DND-41 (cell line): ENCODE results near the gene WNT11.

Experiments
- ATAC-seq: fragments of 200-7000 bp; cut with Tn5 transposase; 3 replicates; pipeline ENCODE4 v1.9.1; 2021; ENCODE audit warnings: low read depth; ENCODE audit not compliant: insufficient read depth
- DNase-seq: peaks from one replicate; pipeline ENCODE4 v3.0.0-alpha.2; 2020
- H2AFZ ChIP-seq: 2 replicates; pipeline ENCODE4 v1.6.0; 2012; ENCODE audit warnings: low read depth, low read length
- H3K27ac ChIP-seq: 2 replicates; pipeline ENCODE4 v1.5.1; 2012; ENCODE audit warnings: low read length, inconsistent platforms
- H3K27me3 ChIP-seq: fragments of 200-600 bp; sonication (generic); 2 replicates; pipeline ENCODE4 v1.6.0; 2012; ENCODE audit warnings: low read length, mild to moderate bottlenecking, inconsistent platforms; ENCODE audit not compliant: insufficient read depth, poor library complexity
- H3K36me3 ChIP-seq: 2 replicates; pipeline ENCODE4 v1.5.1; 2012; ENCODE audit warnings: low read length, inconsistent platforms; ENCODE audit not compliant: insufficient read depth
- H3K4me1 ChIP-seq: 2 replicates; pipeline ENCODE4 v1.5.1; 2012; ENCODE audit warnings: mild to moderate bottlenecking, low read length; ENCODE audit not compliant: insufficient read depth
- H3K4me2 ChIP-seq: 2 replicates; pipeline ENCODE4 v1.6.0; 2012; ENCODE audit warnings: mild to moderate bottlenecking, moderate library complexity, low read length, inconsistent platforms; ENCODE audit not compliant: insufficient read depth
- H3K4me3 ChIP-seq, 2 experiments: fragments of 200-600 bp in 1 of 2; shearing (Covaris generic) in 1 of 2; 2 replicates each; pipeline ENCODE4 v1.5.1; 2012 to 2016; ENCODE audit warnings: inconsistent platforms in 2 of 2, low read length in 2 of 2, mild to moderate bottlenecking in 2 of 2, low read depth in 1 of 2, moderate library complexity in 1 of 2
- H3K79me2 ChIP-seq: 2 replicates; pipeline ENCODE4 v1.6.0; 2012; ENCODE audit warnings: low read length, inconsistent platforms; ENCODE audit not compliant: insufficient read depth
- H3K9ac ChIP-seq: 2 replicates; pipeline ENCODE4 v1.6.0; 2012; ENCODE audit warnings: low read depth, mild to moderate bottlenecking, inconsistent platforms, low read length, moderate library complexity
- H3K9me3 ChIP-seq: 2 replicates; pipeline ENCODE4 v1.5.1; 2012; ENCODE audit warnings: low read length, moderate library complexity, mild to moderate bottlenecking, inconsistent platforms; ENCODE audit not compliant: insufficient read depth, severe bottlenecking
- H4K20me1 ChIP-seq: 2 replicates; pipeline ENCODE4 v1.6.0; 2012; ENCODE audit warnings: low read length; ENCODE audit not compliant: insufficient read depth
- CTCF ChIP-seq: IDR thresholded peaks from 2 replicates; pipeline ENCODE4 v1.5.1; 2012; ENCODE audit warnings: borderline replicate concordance, low read length, moderate library complexity, mild to moderate bottlenecking; ENCODE audit not compliant: poor library complexity, severe bottlenecking; ENCODE audit errors: extremely low read depth
- EZH2 ChIP-seq: IDR thresholded peaks from 3 replicates; pipeline ENCODE4 v1.6.1; 2012; ENCODE audit warnings: borderline replicate concordance, low read depth, mild to moderate bottlenecking, moderate library complexity, low read length, inconsistent platforms; ENCODE audit not compliant: severe bottlenecking

Gene WNT11

GRCh38 chr11:76177250-76177686, 29.0 kb downstream of the WNT11 start:
- Histone ChIP-seq H2AFZ (no peak overlapping the region), H3K4me1 (no peaks in the 10 kb centered on the region), H3K27ac (no peak overlapping the region), H3K4me2 (no peak overlapping the region), H3K4me3 (no peak overlapping the region), H3K36me3 (no peaks in the 10 kb centered on the region), H4K20me1 (0 out of 2 replicates have a peak, but pooled peaks cover 4% of the 10 kb centered on the region), H3K9me3 (no peaks in the 10 kb centered on the region), H3K9ac (no peak overlapping the region), H3K79me2 (no peaks in the 10 kb centered on the region), H3K27me3 (no peaks in the 10 kb centered on the region)
- DNase-seq: no peak
- no peak for TF ChIP-seq EZH2
- TF ChIP-seq CTCF: no peak
- no peak for ATAC-seq

- H3K9ac ChIP-seq: no peak overlapping the region
- H2AFZ ChIP-seq: no peak overlapping the region
- no peaks in the 10 kb centered on the region for H3K27me3 ChIP-seq
- H3K9me3 ChIP-seq: no peaks in the 10 kb centered on the region
- H3K79me2 ChIP-seq: no peaks in the 10 kb centered on the region
- TF ChIP-seq CTCF (no peak), EZH2 (no peak)
- H3K27ac ChIP-seq: no peak overlapping the region
- ATAC-seq (no peak), DNase-seq (no peak)
- H3K4me2 ChIP-seq: no peak overlapping the region
- H3K4me1 ChIP-seq: no peaks in the 10 kb centered on the region
- H3K4me3 ChIP-seq: no peak overlapping the region
- H4K20me1 ChIP-seq: 0 out of 2 replicates have a peak, but pooled peaks cover 6% of the 10 kb centered on the region
- H3K36me3 ChIP-seq: no peaks in the 10 kb centered on the region
Measured at GRCh38 chr11:76176463-76176862, 29.8 kb downstream of the WNT11 start.

- no peaks in the 10 kb centered on the region for H3K9me3 ChIP-seq
- no peak overlapping the region for H2AFZ ChIP-seq
- no peak overlapping the region for H3K4me3 ChIP-seq
- ATAC-seq (no peak), DNase-seq (no peak)
- no peak overlapping the region for H3K4me2 ChIP-seq
- no peaks in the 10 kb centered on the region for H3K36me3 ChIP-seq
- no peaks in the 10 kb centered on the region for H3K27me3 ChIP-seq
- no peak overlapping the region for H3K27ac ChIP-seq
- no peak overlapping the region for H3K9ac ChIP-seq
- H3K79me2 ChIP-seq: no peaks in the 10 kb centered on the region
- no peaks in the 10 kb centered on the region for H3K4me1 ChIP-seq
- TF ChIP-seq EZH2 (no peak), CTCF (no peak)
- H4K20me1 ChIP-seq: 0 out of 2 replicates have a peak, but pooled peaks cover 6% of the 10 kb centered on the region
Measured at GRCh38 chr11:76175783-76176182, 30.5 kb downstream of the WNT11 start.

GRCh38 chr11:76174330-76174729, 32.0 kb downstream of the WNT11 start:
- H3K27me3 ChIP-seq: no peaks in the 10 kb centered on the region
- ATAC-seq: no peak
- DNase-seq: no peak
- H4K20me1 ChIP-seq: peaks cover 11% of the 10 kb centered on the region; the same call in 1 of the 2 replicates
- no peak overlapping the region for H3K27ac ChIP-seq
- no peak overlapping the region for H3K4me3 ChIP-seq
- H3K36me3 ChIP-seq: no peaks in the 10 kb centered on the region
- no peak overlapping the region for H2AFZ ChIP-seq
- no peaks in the 10 kb centered on the region for H3K79me2 ChIP-seq
- TF ChIP-seq EZH2 (no peak), CTCF (no peak)
- H3K9ac ChIP-seq: no peak overlapping the region
- no peaks in the 10 kb centered on the region for H3K9me3 ChIP-seq
- H3K4me2 ChIP-seq: no peak overlapping the region
- no peaks in the 10 kb centered on the region for H3K4me1 ChIP-seq
